ENCODE results near the gene CCDC17.

DNA sequence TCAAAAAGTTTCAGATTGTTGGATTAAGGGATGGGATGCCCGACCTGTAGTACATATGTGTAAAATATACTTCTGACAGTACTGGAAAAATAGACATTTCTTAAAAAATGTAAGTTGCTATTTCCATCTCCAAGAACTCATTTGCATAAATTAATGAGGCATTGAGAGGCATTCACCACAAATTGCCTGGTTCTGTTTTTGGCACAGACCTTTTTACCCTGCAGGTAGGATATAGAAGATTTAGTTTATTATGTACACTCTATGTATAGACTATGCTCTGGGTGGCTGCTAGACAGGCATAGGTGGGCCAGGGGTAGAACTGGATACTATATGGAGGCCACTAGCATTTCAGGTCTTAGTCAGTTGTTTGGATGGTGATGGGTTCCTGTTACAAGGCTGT, 8.0 kb downstream of the CCDC17 start:
- TF ChIP-seq, protein P1, sequence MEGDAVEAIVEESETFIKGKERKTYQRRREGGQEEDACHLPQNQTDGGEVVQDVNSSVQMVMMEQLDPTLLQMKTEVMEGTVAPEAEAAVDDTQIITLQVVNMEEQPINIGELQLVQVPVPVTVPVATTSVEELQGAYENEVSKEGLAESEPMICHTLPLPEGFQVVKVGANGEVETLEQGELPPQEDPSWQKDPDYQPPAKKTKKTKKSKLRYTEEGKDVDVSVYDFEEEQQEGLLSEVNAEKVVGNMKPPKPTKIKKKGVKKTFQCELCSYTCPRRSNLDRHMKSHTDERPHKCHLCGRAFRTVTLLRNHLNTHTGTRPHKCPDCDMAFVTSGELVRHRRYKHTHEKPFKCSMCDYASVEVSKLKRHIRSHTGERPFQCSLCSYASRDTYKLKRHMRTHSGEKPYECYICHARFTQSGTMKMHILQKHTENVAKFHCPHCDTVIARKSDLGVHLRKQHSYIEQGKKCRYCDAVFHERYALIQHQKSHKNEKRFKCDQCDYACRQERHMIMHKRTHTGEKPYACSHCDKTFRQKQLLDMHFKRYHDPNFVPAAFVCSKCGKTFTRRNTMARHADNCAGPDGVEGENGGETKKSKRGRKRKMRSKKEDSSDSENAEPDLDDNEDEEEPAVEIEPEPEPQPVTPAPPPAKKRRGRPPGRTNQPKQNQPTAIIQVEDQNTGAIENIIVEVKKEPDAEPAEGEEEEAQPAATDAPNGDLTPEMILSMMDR (IDR thresholded peaks at IDR 0.05) = no peak
- no peak for TF ChIP-seq POLR2A (IDR thresholded peaks at IDR 0.05)

Data from heart left ventricle (tissue), 13 donors.